Progenitor cell of endocrine pancreas (in vitro differentiated cells): ENCODE results near the gene SHC2. TPM values are rescaled to one million over a fixed set of nuclear protein-coding genes. Genes with fewer than 3 reads are reported as not detected.
A peak's percentile ranks its signal among the peaks of the same experiment; 100 is the strongest.

Source experiments
- DNase-seq: peaks from one replicate; pipeline ENCODE4 v3.0.0; 2021; ENCODE audit warnings: low spot score; ENCODE audit not compliant: unreplicated experiment
- H3K27ac Mint-ChIP-seq: 2 replicates; pipeline ENCODE4 v1.8.0; 2021; ENCODE audit warnings: mild to moderate bottlenecking, moderate library complexity, mixed read lengths
- H3K27me3 Mint-ChIP-seq: 2 replicates; pipeline ENCODE4 v1.8.0; 2021; ENCODE audit warnings: mixed read lengths
- H3K36me3 Mint-ChIP-seq: 2 replicates; pipeline ENCODE4 v1.8.0; 2022; ENCODE audit warnings: mixed read lengths; ENCODE audit not compliant: insufficient read depth
- H3K4me1 Mint-ChIP-seq: 2 replicates; pipeline ENCODE4 v1.8.0; 2021; ENCODE audit warnings: low read depth, mixed read lengths
- H3K4me3 Mint-ChIP-seq: 2 replicates; pipeline ENCODE4 v1.8.0; 2021; ENCODE audit warnings: low read depth, mild to moderate bottlenecking, moderate library complexity, mixed read lengths
- H3K9me3 Mint-ChIP-seq: 2 replicates; pipeline ENCODE4 v1.8.0; 2021; ENCODE audit warnings: low read depth, mixed read lengths
- total RNA-seq: library from RNA; stranded (reverse); gene quantifications from 2 replicates; pipeline ENCODE4 v1.2.1, GENCODE V29; 2021
- TF ChIP-seq, protein P1 (sequence below): fragments of 200-600 bp; sonication (generic); IDR thresholded peaks from one replicate; pipeline ENCODE4 v1.5.0; 2021; ENCODE audit warnings: antibody characterized with exemption, mild to moderate bottlenecking; ENCODE audit not compliant: unreplicated experiment

Gene SHC2
- total RNA-seq, 1 donor from 2014 or later: 159 TPM

DNA sequence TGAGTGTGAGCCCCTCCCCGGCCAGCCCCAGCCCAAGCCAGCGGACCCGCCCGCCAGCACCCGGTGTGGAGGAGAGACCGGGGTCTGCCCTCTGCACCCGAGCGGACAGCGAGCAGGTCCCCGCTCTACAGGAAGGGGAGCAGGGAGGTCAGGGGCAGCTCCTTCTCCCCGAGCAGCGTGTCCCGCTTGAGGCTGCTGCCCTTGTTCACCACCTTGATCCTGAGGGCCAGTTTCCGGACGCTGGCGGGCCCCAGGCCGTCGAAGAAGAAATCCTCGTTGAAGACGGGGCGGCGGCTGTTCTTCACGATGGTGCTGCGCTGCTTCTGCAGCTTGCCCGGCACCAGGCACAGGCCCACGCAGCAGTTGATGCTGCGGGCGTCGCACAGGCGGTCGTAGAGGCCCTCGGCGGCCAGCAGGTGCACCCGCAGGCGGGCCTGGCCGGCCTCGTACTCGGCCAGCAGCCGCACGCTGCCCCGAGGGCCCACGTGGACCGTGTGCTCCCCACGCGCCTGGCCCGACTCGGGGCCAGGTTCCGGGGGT lies 53.8 kb downstream of the SHC2 start:
- no peaks in the 10 kb centered on the region for H3K9me3 Mint-ChIP-seq
- H3K4me1 Mint-ChIP-seq: peaks cover 19% of the 10 kb centered on the region
- H3K27ac Mint-ChIP-seq: no peak overlapping the region
- TF ChIP-seq, protein P1, sequence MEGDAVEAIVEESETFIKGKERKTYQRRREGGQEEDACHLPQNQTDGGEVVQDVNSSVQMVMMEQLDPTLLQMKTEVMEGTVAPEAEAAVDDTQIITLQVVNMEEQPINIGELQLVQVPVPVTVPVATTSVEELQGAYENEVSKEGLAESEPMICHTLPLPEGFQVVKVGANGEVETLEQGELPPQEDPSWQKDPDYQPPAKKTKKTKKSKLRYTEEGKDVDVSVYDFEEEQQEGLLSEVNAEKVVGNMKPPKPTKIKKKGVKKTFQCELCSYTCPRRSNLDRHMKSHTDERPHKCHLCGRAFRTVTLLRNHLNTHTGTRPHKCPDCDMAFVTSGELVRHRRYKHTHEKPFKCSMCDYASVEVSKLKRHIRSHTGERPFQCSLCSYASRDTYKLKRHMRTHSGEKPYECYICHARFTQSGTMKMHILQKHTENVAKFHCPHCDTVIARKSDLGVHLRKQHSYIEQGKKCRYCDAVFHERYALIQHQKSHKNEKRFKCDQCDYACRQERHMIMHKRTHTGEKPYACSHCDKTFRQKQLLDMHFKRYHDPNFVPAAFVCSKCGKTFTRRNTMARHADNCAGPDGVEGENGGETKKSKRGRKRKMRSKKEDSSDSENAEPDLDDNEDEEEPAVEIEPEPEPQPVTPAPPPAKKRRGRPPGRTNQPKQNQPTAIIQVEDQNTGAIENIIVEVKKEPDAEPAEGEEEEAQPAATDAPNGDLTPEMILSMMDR: no peak
- H3K27me3 Mint-ChIP-seq: no peaks in the 10 kb centered on the region
- H3K4me3 Mint-ChIP-seq: no peak overlapping the region
- DNase-seq: no peak
- no peaks in the 10 kb centered on the region for H3K36me3 Mint-ChIP-seq

DNA sequence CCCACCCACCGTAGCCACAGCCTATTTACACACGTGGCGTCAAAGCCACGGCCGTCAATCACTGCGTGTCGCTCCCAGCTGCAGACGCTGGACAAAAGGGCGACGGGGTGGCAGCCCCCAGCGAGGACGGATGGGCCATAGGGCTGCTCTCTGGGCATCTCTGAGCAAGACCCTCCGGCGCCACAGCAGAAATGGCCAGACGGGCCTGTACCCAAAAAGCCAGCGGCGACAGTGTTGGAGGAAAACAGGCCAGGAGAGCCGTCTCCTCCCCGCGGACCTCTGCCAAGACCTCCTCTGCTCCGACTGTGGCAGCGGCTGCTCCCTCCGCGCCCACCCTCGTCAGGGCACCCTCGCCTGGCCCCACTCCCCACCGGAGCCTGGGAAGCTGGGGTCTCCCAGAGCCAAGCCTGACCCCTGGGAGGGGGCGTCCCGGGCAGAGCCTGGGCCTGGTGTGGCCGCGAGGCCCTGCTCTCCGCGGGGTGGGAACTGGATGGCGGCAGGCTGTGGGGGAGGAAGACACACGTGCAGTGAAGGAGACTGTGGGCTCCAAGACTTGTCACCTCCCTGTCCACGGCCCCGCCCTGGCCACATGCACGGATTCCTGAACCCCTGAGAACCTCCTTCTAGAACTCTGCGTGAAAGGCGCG lies 54.6 kb downstream of the SHC2 start:
- Mint-ChIP-seq H3K4me1 (peaks cover 17% of the 10 kb centered on the region), H3K27ac (no peak overlapping the region), H3K4me3 (peak overlapping the region; percentile 37), H3K36me3 (no peaks in the 10 kb centered on the region), H3K9me3 (no peaks in the 10 kb centered on the region), H3K27me3 (no peaks in the 10 kb centered on the region)
- DNase-seq: no peak
- TF ChIP-seq, protein P1: no peak

DNA sequence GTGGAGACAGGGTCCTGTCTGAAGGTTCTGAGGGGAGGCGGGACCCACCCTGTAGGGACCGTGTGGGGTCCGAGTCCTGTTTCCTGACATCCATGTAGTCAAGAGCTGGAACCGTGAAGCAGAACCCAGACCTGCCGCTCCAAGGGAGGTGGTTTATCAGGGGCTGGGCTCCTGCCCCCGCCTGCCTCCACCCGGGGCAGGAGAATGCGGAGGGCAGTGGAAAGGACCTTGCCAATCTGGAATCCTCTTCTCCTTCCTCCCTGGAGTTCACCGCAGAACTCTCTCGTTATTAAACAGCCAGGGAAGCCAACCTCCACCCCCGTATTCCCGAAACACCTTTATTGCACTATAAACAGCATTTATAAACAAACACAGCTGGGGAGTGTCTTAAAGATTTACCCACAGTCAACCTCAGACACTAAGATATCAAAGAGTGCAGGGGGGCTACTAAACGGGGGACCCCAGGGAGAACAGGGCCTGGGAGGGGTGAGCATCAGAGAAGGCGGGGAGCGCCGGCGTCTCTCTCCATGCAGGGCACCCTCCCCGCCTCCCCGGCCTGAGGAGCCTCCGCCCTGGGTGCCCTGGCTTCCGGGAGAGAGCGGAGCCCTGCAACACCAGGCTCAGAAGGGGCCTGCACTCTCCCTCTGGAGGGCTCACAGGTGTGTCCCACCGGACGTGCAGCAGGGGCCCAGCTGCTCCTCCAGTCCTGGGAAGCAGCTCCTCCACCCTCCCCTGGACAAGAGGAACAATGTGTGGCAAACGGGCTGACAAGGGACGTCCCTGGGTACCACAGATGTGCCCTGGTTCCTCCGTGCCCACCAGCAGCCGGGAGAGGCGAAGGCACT lies 55.5 kb downstream of the SHC2 start:
- no peak for DNase-seq
- TF ChIP-seq, protein P1: no peak
- peaks cover 17% of the 10 kb centered on the region for H3K4me1 Mint-ChIP-seq
- H3K9me3 Mint-ChIP-seq: no peaks in the 10 kb centered on the region
- H3K36me3 Mint-ChIP-seq: no peaks in the 10 kb centered on the region
- peak overlapping the region; percentile 14 for H3K4me3 Mint-ChIP-seq
- no peaks in the 10 kb centered on the region for H3K27me3 Mint-ChIP-seq
- no peak overlapping the region for H3K27ac Mint-ChIP-seq

DNA sequence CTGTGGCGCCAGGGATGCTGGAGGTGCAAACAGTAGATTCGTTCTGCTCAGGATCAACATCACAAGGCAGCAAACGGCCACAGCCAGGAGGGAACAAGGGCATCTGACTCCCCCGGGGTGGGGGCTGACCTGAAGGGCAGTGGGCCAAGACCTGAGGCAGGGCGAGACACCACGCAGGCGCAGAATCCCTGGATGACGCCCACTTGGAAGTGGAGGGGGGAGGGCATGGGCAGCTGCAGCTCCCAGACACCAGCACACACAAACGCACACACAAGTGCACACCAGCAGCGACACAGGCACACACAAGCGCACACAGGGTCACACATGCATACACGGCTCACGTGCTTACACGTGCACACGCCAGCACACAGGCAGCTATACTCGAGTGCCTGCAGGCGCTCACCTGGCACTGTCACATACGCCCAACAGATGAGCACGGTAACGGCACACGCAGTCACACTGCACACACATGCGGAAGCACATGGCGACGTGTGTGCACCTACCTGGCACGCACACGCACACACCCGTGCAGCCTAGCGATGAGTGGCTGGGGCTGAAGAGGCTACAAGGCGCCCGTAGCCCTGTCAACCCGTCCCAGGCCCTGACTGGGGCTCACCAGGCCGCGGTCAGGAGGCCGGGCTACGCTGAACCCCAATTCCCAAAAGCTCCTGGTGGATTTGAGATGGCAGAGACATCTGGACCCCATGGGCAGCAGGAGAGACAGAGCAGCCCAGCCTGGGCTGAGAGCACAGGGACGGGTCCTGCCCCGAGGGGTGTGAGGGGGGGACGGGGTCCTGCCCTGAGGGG lies 57.4 kb downstream of the SHC2 start:
- Mint-ChIP-seq H3K9me3 (no peaks in the 10 kb centered on the region), H3K27me3 (no peaks in the 10 kb centered on the region), H3K36me3 (no peaks in the 10 kb centered on the region), H3K27ac (no peak overlapping the region), H3K4me1 (peaks cover 10% of the 10 kb centered on the region), H3K4me3 (no peak overlapping the region)
- DNase-seq: no peak
- TF ChIP-seq, protein P1: no peak

DNA sequence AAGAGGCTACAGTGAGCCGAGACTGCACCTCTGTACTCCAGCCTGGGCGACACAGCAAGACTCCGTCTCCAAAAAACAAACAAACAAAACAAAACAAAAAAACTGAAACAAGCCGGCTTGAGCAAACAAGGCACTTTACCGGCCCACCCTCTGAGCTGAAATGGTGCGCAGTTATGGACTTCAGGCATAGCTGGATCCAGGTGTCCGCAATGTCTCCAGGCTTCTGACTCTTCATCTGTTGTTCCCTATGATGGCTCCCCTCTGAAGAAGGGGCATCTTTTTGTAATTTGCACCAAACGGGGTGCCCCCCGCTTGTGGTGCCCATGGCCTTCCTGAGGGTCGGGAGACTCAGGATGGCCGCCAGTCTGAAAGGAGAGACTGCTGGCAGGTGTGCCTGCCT lies 58.0 kb downstream of the SHC2 start:
- no peaks in the 10 kb centered on the region for H3K36me3 Mint-ChIP-seq
- no peak overlapping the region for H3K27ac Mint-ChIP-seq
- DNase-seq: no peak
- no peaks in the 10 kb centered on the region for H3K9me3 Mint-ChIP-seq
- TF ChIP-seq, protein P1: no peak
- no peak overlapping the region for H3K4me3 Mint-ChIP-seq
- peaks cover under 1% of the 10 kb centered on the region for H3K27me3 Mint-ChIP-seq
- H3K4me1 Mint-ChIP-seq: peaks cover 10% of the 10 kb centered on the region
